BLaER1 treated with 17β-estradiol and CSF1 and Interleukin-3, amounts not matched to agents 10 nM and 100 nM (cell line): Measurements from ENCODE around the gene SRGN.

Experiments
- H3K27ac ChIP-seq, 11 experiments: shearing (Covaris generic); formaldehyde crosslinking; 2 replicates each; pipeline ENCODE4 v1.8.1; 2022
- H3K27me3 ChIP-seq, 11 experiments: shearing (Covaris generic); formaldehyde crosslinking; 2 replicates each; pipeline ENCODE4 v1.8.1; 2022
- H3K36me3 ChIP-seq, 11 experiments: shearing (Covaris generic); formaldehyde crosslinking; 2 replicates each; pipeline ENCODE4 v1.8.1; 2022
- H3K4me1 ChIP-seq, 10 experiments: shearing (Covaris generic); formaldehyde crosslinking; 2 replicates each; pipeline ENCODE4 v1.8.1; 2022
- H3K4me2 ChIP-seq, 11 experiments: shearing (Covaris generic); formaldehyde crosslinking; 2 replicates each; pipeline ENCODE4 v1.8.1; 2022
- H3K4me3 ChIP-seq, 10 experiments: shearing (Covaris generic); formaldehyde crosslinking; 2 replicates each; pipeline ENCODE4 v1.8.1; 2022
- H3K9ac ChIP-seq, 11 experiments: shearing (Covaris generic); formaldehyde crosslinking; 2 replicates each; pipeline ENCODE4 v1.8.1; 2022
- H3K9me3 ChIP-seq, 11 experiments: shearing (Covaris generic); formaldehyde crosslinking; replicated peaks in 1 of 11; 2 replicates each; pipeline ENCODE4 v1.8.1; 2022
- H4K20me1 ChIP-seq, 11 experiments: shearing (Covaris generic); formaldehyde crosslinking; 2 replicates each; pipeline ENCODE4 v1.8.1; 2022
- Cebpa-rat ChIP-seq, 11 experiments: shearing (Covaris generic); IDR thresholded peaks; 2 replicates each; pipeline ENCODE4 v1.8.1; 2022

SRGN gene

GRCh38 chr10:69073736-69074364 is 14.1 kb upstream of the SRGN start:
- no peak overlapping the region for H3K4me3 ChIP-seq
- H3K27ac ChIP-seq, result peak overlapping the region in 10 of 11 experiments; percentile 12 to 99 (median 77); a peak in 16 of 22 replicates
- peak overlapping the region in 9 of 11 experiments; percentile 48 to 97 (median 68); a peak in 17 of 22 replicates for H3K4me2 ChIP-seq
- H3K36me3 ChIP-seq, result no peaks in the 10 kb centered on the region
- no peak for TF ChIP-seq Cebpa-rat (IDR thresholded peaks at IDR 0.05)
- peaks cover 8 to 73% (median 49%) of the 10 kb centered on the region in 10 experiments; a peak in 19 of 20 replicates for H3K4me1 ChIP-seq
- peak overlapping the region in 6 of 11 experiments; percentile 38 to 77 (median 66); a peak in 9 of 22 replicates for H3K9ac ChIP-seq
- no peaks in the 10 kb centered on the region for H4K20me1 ChIP-seq
- no peaks in the 10 kb centered on the region for H3K27me3 ChIP-seq
- H3K9me3 ChIP-seq, result no peaks in the 10 kb centered on the region

- Histone ChIP-seq H3K4me2 (peak overlapping the region in 8 of 11 experiments; percentile 28 to 97 (median 59); a peak in 15 of 22 replicates), H3K4me3 (no peak overlapping the region), H3K9ac (peak overlapping the region in 4 of 11 experiments; percentile 38 to 72 (median 65); a peak in 4 of 22 replicates), H4K20me1 (no peaks in the 10 kb centered on the region), H3K27me3 (no peaks in the 10 kb centered on the region), H3K4me1 (peaks cover 8 to 66% (median 42%) of the 10 kb centered on the region in 10 experiments; a peak in 19 of 20 replicates), H3K36me3 (no peaks in the 10 kb centered on the region), H3K27ac (peak overlapping the region in 9 of 11 experiments; percentile 12 to 99 (median 81); a peak in 15 of 22 replicates), H3K9me3 (no peaks in the 10 kb centered on the region)
- no peak for TF ChIP-seq Cebpa-rat (IDR thresholded peaks at IDR 0.05)
Observed at GRCh38 chr10:69074532-69074931, 13.4 kb upstream of the SRGN start.

GRCh38 chr10:69075431-69075830 is 12.5 kb upstream of the SRGN start:
- Histone ChIP-seq H3K9ac (no peak overlapping the region), H4K20me1 (no peaks in the 10 kb centered on the region), H3K9me3 (no peaks in the 10 kb centered on the region), H3K4me1 (peaks cover 8 to 57% (median 33%) of the 10 kb centered on the region in 10 experiments; a peak in 19 of 20 replicates), H3K27me3 (no peaks in the 10 kb centered on the region), H3K4me2 (peak overlapping the region in 7 of 11 experiments; percentile 5 to 45 (median 26); a peak in 8 of 22 replicates), H3K27ac (peak overlapping the region in 8 of 11 experiments; percentile 4 to 99 (median 32); a peak in 7 of 22 replicates), H3K4me3 (no peak overlapping the region), H3K36me3 (no peaks in the 10 kb centered on the region)
- no peak for TF ChIP-seq Cebpa-rat (IDR thresholded peaks at IDR 0.05)

GRCh38 chr10:69078311-69078710 is 9.6 kb upstream of the SRGN start:
- H3K9ac ChIP-seq, result no peak overlapping the region
- H3K36me3 ChIP-seq, result no peaks in the 10 kb centered on the region
- no peak for TF ChIP-seq Cebpa-rat (IDR thresholded peaks at IDR 0.05)
- no peaks in the 10 kb centered on the region for H3K27me3 ChIP-seq
- H3K4me1 ChIP-seq, result peaks cover under 1 to 28% (median 21%) of the 10 kb centered on the region in 10 experiments; a peak in 19 of 20 replicates
- H3K4me2 ChIP-seq, result no peak overlapping the region
- no peaks in the 10 kb centered on the region for H4K20me1 ChIP-seq
- H3K9me3 ChIP-seq, result no peaks in the 10 kb centered on the region
- H3K4me3 ChIP-seq, result no peak overlapping the region
- H3K27ac ChIP-seq, result no peak overlapping the region

GRCh38 chr10:69080226-69080625 is 7.7 kb upstream of the SRGN start:
- H3K4me3 ChIP-seq, result no peak overlapping the region
- no peak overlapping the region for H3K27ac ChIP-seq
- H3K36me3 ChIP-seq, result no peaks in the 10 kb centered on the region
- H3K27me3 ChIP-seq, result no peaks in the 10 kb centered on the region
- H3K4me1 ChIP-seq, result peaks cover 0 to 26% (median 13%) of the 10 kb centered on the region in 10 experiments; a peak in 15 of 20 replicates
- TF ChIP-seq Cebpa-rat (IDR thresholded peaks at IDR 0.05), result no peak
- no peak overlapping the region for H3K9ac ChIP-seq
- H3K4me2 ChIP-seq, result no peak overlapping the region
- no peaks in the 10 kb centered on the region for H4K20me1 ChIP-seq
- H3K9me3 ChIP-seq, result no peaks in the 10 kb centered on the region

- Histone ChIP-seq H3K36me3 (peaks cover 0 to 27% (median 20%) of the 10 kb centered on the region in 11 experiments; a peak in 15 of 22 replicates), H4K20me1 (peaks cover 0 to 26% (median 18%) of the 10 kb centered on the region in 11 experiments; a peak in 12 of 22 replicates), H3K4me1 (peaks cover 31 to 59% (median 36%) of the 10 kb centered on the region in 10 experiments), H3K9ac (peak overlapping the region in 8 of 11 experiments; percentile 7 to 98 (median 92); a peak in 12 of 22 replicates), H3K9me3 (peaks cover 0 to 17% (median 0%) of the 10 kb centered on the region in 11 experiments; a peak in 1 of 22 replicates), H3K4me3 (peak overlapping the region in 5 of 10 experiments; percentile 16 to 91 (median 83); a peak in 7 of 20 replicates), H3K27me3 (no peaks in the 10 kb centered on the region), H3K4me2 (peak overlapping the region; percentile 81 to 97 (median 90)), H3K27ac (peak overlapping the region; percentile 39 to 98 (median 93); a peak in 19 of 22 replicates)
- TF ChIP-seq Cebpa-rat (IDR thresholded peaks at IDR 0.05), result no peak
Observed at GRCh38 chr10:69086001-69086509, 1.8 kb upstream of the SRGN start.

- TF ChIP-seq Cebpa-rat (IDR thresholded peaks at IDR 0.05), result no peak
- Histone ChIP-seq H3K36me3 (peaks cover 0 to 51% (median 42%) of the 10 kb centered on the region in 11 experiments; a peak in 16 of 22 replicates), H3K9me3 (peaks cover 0 to 17% (median 0%) of the 10 kb centered on the region in 11 experiments; a peak in 1 of 22 replicates), H3K27ac (peak overlapping the region; percentile 82 to 98 (median 93)), H4K20me1 (peaks cover 0 to 50% (median 40%) of the 10 kb centered on the region in 11 experiments; a peak in 19 of 22 replicates), H3K4me1 (peaks cover 50 to 75% (median 57%) of the 10 kb centered on the region in 10 experiments), H3K4me2 (peak overlapping the region; percentile 81 to 97 (median 90)), H3K4me3 (peak overlapping the region; percentile 51 to 91 (median 80)), H3K27me3 (no peaks in the 10 kb centered on the region), H3K9ac (peak overlapping the region; percentile 80 to 98 (median 91))
Observed at GRCh38 chr10:69088471-69088769, 517 bp downstream of the SRGN start.

- TF ChIP-seq Cebpa-rat (IDR thresholded peaks at IDR 0.05), result no peak
- H3K4me1 ChIP-seq, result peaks cover 55 to 75% (median 61%) of the 10 kb centered on the region in 10 experiments
- peaks cover 0 to 55% (median 46%) of the 10 kb centered on the region in 11 experiments; a peak in 19 of 22 replicates for H4K20me1 ChIP-seq
- no peaks in the 10 kb centered on the region for H3K27me3 ChIP-seq
- H3K9ac ChIP-seq, result peak overlapping the region; percentile 80 to 98 (median 91)
- H3K9me3 ChIP-seq, result peaks cover 0 to 17% (median 0%) of the 10 kb centered on the region in 11 experiments; a peak in 1 of 22 replicates
- peak overlapping the region; percentile 82 to 98 (median 93) for H3K27ac ChIP-seq
- H3K4me2 ChIP-seq, result peak overlapping the region; percentile 81 to 97 (median 90)
- peaks cover 0 to 56% (median 48%) of the 10 kb centered on the region in 11 experiments; a peak in 16 of 22 replicates for H3K36me3 ChIP-seq
- peak overlapping the region; percentile 51 to 91 (median 80) for H3K4me3 ChIP-seq
Observed at GRCh38 chr10:69088801-69089501, 1.0 kb downstream of the SRGN start.
